IMR-90 (cell line): ENCODE results near the gene KLRB1. TPM values are rescaled to one million over a fixed set of nuclear protein-coding genes. Genes with fewer than 3 reads are reported as not detected.

Experiments
- ATAC-seq: fragments of 200-7000 bp; cut with Tn5 transposase; 2 replicates; pipeline ENCODE4 v1.9.1; 2020; ENCODE audit warnings: low read depth, mild to moderate bottlenecking, moderate library complexity
- BruUV-seq: library from RNA; stranded (reverse); fragments of 400-500 nt; replicated peaks from 2 replicates; lab custom pipeline; 2021; lab: Mats Ljungman, UMichigan
- CTCF ChIA-PET: fragments of 300-600 bp; formaldehyde crosslinking; extraction: SDS; loops from one replicate; lab custom pipeline; 2021; ENCODE audit warnings: antibody characterized with exemption; lab: Yijun Ruan, JAX
- POLR2A ChIA-PET: fragments of 300-600 bp; sonication (Branson Sonifier 250); formaldehyde crosslinking; loops from one replicate; lab custom pipeline; 2022; ENCODE audit warnings: antibody characterized with exemption; ENCODE audit not compliant: unreplicated experiment; lab: Charles Lee
- DNase-seq: peaks from one replicate; pipeline ENCODE4 v3.0.0; 2013
- H2AFZ ChIP-seq: replicated peaks from 2 replicates; pipeline ENCODE3; 2013; ENCODE audit warnings: low read length, mild to moderate bottlenecking; ENCODE audit not compliant: poor library complexity
- H2AK5ac ChIP-seq: 2 replicates; pipeline ENCODE4 v1.6.1; 2013; ENCODE audit warnings: low read depth, low read length, inconsistent platforms
- H2AK9ac ChIP-seq: replicated peaks from 2 replicates; pipeline ENCODE3; 2013; ENCODE audit warnings: mild to moderate bottlenecking, low read depth, low read length, moderate library complexity; ENCODE audit not compliant: poor library complexity
- H2BK120ac ChIP-seq: 2 replicates; pipeline ENCODE4 v1.6.1; 2013; ENCODE audit warnings: low read depth, low read length, inconsistent platforms
- H2BK15ac ChIP-seq: 3 replicates; pipeline ENCODE4 v1.6.1; 2013; ENCODE audit warnings: low read depth, low read length, inconsistent platforms
- H2BK20ac ChIP-seq: 2 replicates; pipeline ENCODE4 v1.6.1; 2013; ENCODE audit warnings: low read depth, mild to moderate bottlenecking, inconsistent platforms, low read length, moderate library complexity
- H2BK5ac ChIP-seq: 2 replicates; pipeline ENCODE4 v1.6.1; 2013; ENCODE audit warnings: mild to moderate bottlenecking, low read depth, low read length, inconsistent platforms; ENCODE audit not compliant: poor library complexity, severe bottlenecking
- H3K14ac ChIP-seq: replicated peaks from 2 replicates; pipeline ENCODE4 v1.6.1; 2013; ENCODE audit warnings: low read depth, low read length, inconsistent platforms
- H3K18ac ChIP-seq: 2 replicates; pipeline ENCODE4 v1.6.1; 2013; ENCODE audit warnings: low read depth, low read length, control low read depth
- H3K23ac ChIP-seq: 2 replicates; pipeline ENCODE4 v1.6.1; 2013; ENCODE audit warnings: low read depth, low read length, inconsistent platforms
- H3K27ac ChIP-seq: 2 replicates; pipeline ENCODE4 v1.5.1; 2013; ENCODE audit warnings: mild to moderate bottlenecking, control low read depth, low read length; ENCODE audit not compliant: insufficient read depth
- H3K27me3 ChIP-seq: 2 replicates; pipeline ENCODE4 v1.6.1; 2013; ENCODE audit warnings: low read length; ENCODE audit not compliant: control insufficient read depth, insufficient read depth
- H3K36me3 ChIP-seq: 2 replicates; pipeline ENCODE4 v1.6.1; 2013; ENCODE audit warnings: low read length, mixed read lengths; ENCODE audit not compliant: control insufficient read depth, insufficient read depth
- H3K4ac ChIP-seq: 2 replicates; pipeline ENCODE4 v1.6.1; 2013; ENCODE audit warnings: low read depth, low read length, inconsistent platforms
- H3K4me1 ChIP-seq: 2 replicates; pipeline ENCODE4 v1.6.1; 2013; ENCODE audit warnings: low read length, mixed read lengths; ENCODE audit not compliant: control insufficient read depth, insufficient read depth
- H3K4me2 ChIP-seq: 2 replicates; pipeline ENCODE4 v1.6.1; 2013; ENCODE audit warnings: low read depth, mild to moderate bottlenecking, control low read depth, low read length, moderate library complexity
- H3K4me3 ChIP-seq: 2 replicates; pipeline ENCODE4 v1.5.1; 2013; ENCODE audit warnings: low read depth, mild to moderate bottlenecking, control low read depth, low read length, moderate library complexity; ENCODE audit not compliant: insufficient read depth
- H3K56ac ChIP-seq: 2 replicates; pipeline ENCODE4 v1.6.1; 2013; ENCODE audit warnings: low read length, inconsistent platforms; ENCODE audit not compliant: insufficient read depth; ENCODE audit errors: extremely low read depth
- H3K79me1 ChIP-seq, 2 experiments: 2 replicates each; pipeline ENCODE4 v1.6.1; 2013; ENCODE audit warnings: low read length in 2 of 2, inconsistent platforms in 1 of 2, low read depth in 1 of 2
- H3K9ac ChIP-seq: 2 replicates; pipeline ENCODE4 v1.6.1; 2013; ENCODE audit warnings: low read depth, low read length, control low read depth
- H3K9me1 ChIP-seq: 2 replicates; pipeline ENCODE4 v1.6.1; 2013; ENCODE audit warnings: low read length, inconsistent platforms; ENCODE audit not compliant: insufficient read depth
- H3K9me3 ChIP-seq: 2 replicates; pipeline ENCODE4 v1.6.1; 2013; ENCODE audit warnings: low read length; ENCODE audit not compliant: control insufficient read depth, insufficient read depth
- H4K20me1 ChIP-seq: 2 replicates; pipeline ENCODE4 v1.6.1; 2013; ENCODE audit warnings: low read length, inconsistent platforms; ENCODE audit not compliant: insufficient read depth
- H4K5ac ChIP-seq: 2 replicates; pipeline ENCODE4 v1.6.1; 2013; ENCODE audit warnings: mild to moderate bottlenecking, low read depth, low read length, control low read depth
- H4K8ac ChIP-seq, 2 experiments: 2 replicates each; pipeline ENCODE4 v1.6.1; 2013; ENCODE audit warnings: low read depth in 2 of 2, low read length in 2 of 2, control low read depth in 1 of 2, inconsistent platforms in 1 of 2
- H4K91ac ChIP-seq: 2 replicates; pipeline ENCODE4 v1.6.1; 2013; ENCODE audit warnings: low read depth, low read length, inconsistent platforms; ENCODE audit not compliant: insufficient read depth
- BHLHE40 ChIP-seq: fragments of 150-350 bp; IDR thresholded peaks from 2 replicates; pipeline ENCODE4 v1.6.1; 2016; ENCODE audit warnings: mild to moderate bottlenecking, low read depth, low read length
- CEBPB ChIP-seq: IDR thresholded peaks from 2 replicates; pipeline ENCODE4 v1.6.1; 2012; ENCODE audit warnings: low read depth, low read length, improper control_type of control experiment
- ELK1 ChIP-seq: fragments of 150-350 bp; IDR thresholded peaks from 2 replicates; pipeline ENCODE4 v1.6.1; 2016; ENCODE audit warnings: low read depth, mild to moderate bottlenecking, low read length, moderate library complexity, borderline replicate concordance
- FOS ChIP-seq: fragments of 150-350 bp; IDR thresholded peaks from 2 replicates; pipeline ENCODE4 v1.6.1; 2016; ENCODE audit warnings: low read depth, low read length
- MAFK ChIP-seq: IDR thresholded peaks from 2 replicates; pipeline ENCODE4 v1.6.1; 2012; ENCODE audit warnings: low read depth, low read length, improper control_type of control experiment
- MAZ ChIP-seq: IDR thresholded peaks from 2 replicates; pipeline ENCODE4 v1.6.1; 2012; ENCODE audit warnings: low read depth, mild to moderate bottlenecking, low read length, improper control_type of control experiment, moderate library complexity, borderline replicate concordance
- MXI1 ChIP-seq: IDR thresholded peaks from 2 replicates; pipeline ENCODE4 v1.6.1; 2012; ENCODE audit warnings: low read depth, mild to moderate bottlenecking, low read length, moderate library complexity, borderline replicate concordance
- POLR2A ChIP-seq: IDR thresholded peaks from 2 replicates; pipeline ENCODE4 v1.6.1; 2012; ENCODE audit warnings: mild to moderate bottlenecking, low read depth, low read length
- RAD21 ChIP-seq: IDR thresholded peaks from 2 replicates; pipeline ENCODE4 v1.6.1; 2012; ENCODE audit warnings: low read length, improper control_type of control experiment
- RCOR1 ChIP-seq: IDR thresholded peaks from 2 replicates; pipeline ENCODE4 v1.6.1; 2012; ENCODE audit warnings: mild to moderate bottlenecking, low read length, improper control_type of control experiment; ENCODE audit not compliant: insufficient replicate concordance
- RFX5 ChIP-seq: IDR thresholded peaks from 2 replicates; pipeline ENCODE4 v1.8.0; 2012; ENCODE audit warnings: low read depth, mild to moderate bottlenecking, low read length, moderate library complexity
- WGBS, 2 experiments: methylation state at CpG; one replicate each; pipeline versions ENCODE4 v1.1.5 to v1.1.7; 2013; ENCODE audit warnings: missing lambda C conversion rate in 2 of 2; ENCODE audit not compliant: insufficient read length in 1 of 2; ENCODE audit errors: extremely low coverage in 2 of 2; 5-methylcytosine and 5-hydroxymethylcytosine counted together
- dilution Hi-C: fragments of 300-500 bp; cut with HindIII; formaldehyde crosslinking; loops from one replicate; pipeline ENCODE4 v1.14.3; 2018; ENCODE audit warnings: low sequenced_read_pairs; ENCODE audit not compliant: unreplicated experiment
- in situ Hi-C: fragments of 300-500 bp; cut with MboI; formaldehyde crosslinking; loops from 3 replicates; pipeline ENCODE4 v1.14.3; 2019; ENCODE audit warnings: low sequenced_read_pairs, inconsistent platforms, mixed read lengths
- intact Hi-C: fragments of 100-400 bp; cut with micrococcal nuclease; formaldehyde crosslinking; loops from 2 replicates; pipeline ENCODE4 v1.10.0; 2022
- polyA plus RNA-seq, 3 experiments: library from polyadenylated mRNA; depleted of rRNA; stranded (reverse); fragments of >200 nt; gene quantifications; 2 replicates each; pipeline ENCODE4 v1.2.3, GENCODE V29; 2012; ENCODE audit warnings: low replicate concordance in 1 of 3
- total RNA-seq: library from RNA; depleted of rRNA; stranded (reverse); fragments of >200 nt; gene quantifications from 2 replicates; pipeline ENCODE4 v1.2.3, GENCODE V29; 2012

Gene KLRB1
- total and polyA plus RNA-seq, 2 of the 4 experiments (the other 2 are of a cell fraction), result not detected

DNA sequence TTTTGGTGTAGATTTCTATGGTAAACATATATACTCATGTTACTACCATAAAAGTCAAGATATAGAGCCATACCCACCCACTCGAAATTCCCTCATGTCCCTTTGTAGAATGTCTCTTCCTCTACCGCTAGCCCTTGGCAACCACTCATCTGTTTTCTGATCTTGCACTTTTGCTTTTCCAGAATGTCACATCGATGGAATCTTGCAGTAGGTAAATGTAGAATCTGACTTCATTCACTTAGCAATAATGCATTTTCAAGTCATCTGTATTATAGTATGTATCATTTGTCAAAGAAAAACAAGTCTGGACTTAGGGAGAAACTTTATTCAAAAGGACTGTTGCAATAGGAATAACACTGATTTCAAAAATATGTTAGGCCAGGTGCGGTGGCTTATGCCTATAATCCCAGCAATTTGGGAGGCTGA lies 42.4 kb upstream of the KLRB1 start:
- Histone ChIP-seq H4K91ac (peak overlapping the region; percentile 41; the same call in 1 of the 2 replicates), H3K4me2 (peak overlapping the region; percentile 96), H3K9ac (no peak overlapping the region), H3K79me1 (peaks cover 5 to 24% of the 10 kb centered on the region in 2 experiments; a peak in 3 of 4 replicates), H2BK120ac (peak overlapping the region; percentile 93), H3K14ac (peak overlapping the region; percentile 79), H2BK20ac (peak overlapping the region; percentile 73; the same call in 1 of the 2 replicates), H2AK5ac (0 out of 2 replicates have a peak overlapping the region, but pooled peaks have one; percentile 27), H4K8ac (peak overlapping the region in 1 of 2 experiments; percentile 70; a peak in 2 of 4 replicates), H3K9me3 (no peaks in the 10 kb centered on the region), H3K27me3 (no peaks in the 10 kb centered on the region), H3K23ac (peak overlapping the region; percentile 91; the same call in 1 of the 2 replicates), H3K4me1 (peaks cover 5% of the 10 kb centered on the region), H2AK9ac (no peak overlapping the region), H3K4me3 (peak overlapping the region; percentile 60), H4K5ac (peak overlapping the region; percentile 67; the same call in 1 of the 2 replicates), H4K20me1 (no peaks in the 10 kb centered on the region), H2BK5ac (peak overlapping the region; percentile 84), H3K4ac (peak overlapping the region; percentile 95), H3K56ac (peak overlapping the region; percentile 30; the same call in 1 of the 2 replicates), H3K36me3 (peaks cover 6% of the 10 kb centered on the region), H2AFZ (no peak overlapping the region), H3K9me1 (no peaks in the 10 kb centered on the region; the same call in 1 of the 2 replicates), H2BK15ac (peak overlapping the region; percentile 64; the same call in 1 of the 3 replicates), H3K18ac (peak overlapping the region; percentile 83; the same call in 1 of the 2 replicates), H3K27ac (peak overlapping the region; percentile 39; the same call in 1 of the 2 replicates)
- in situ Hi-C loops (no loop called here), dilution Hi-C loops (no loop called here), intact Hi-C loops (loop anchor here (2.0 kb wide), 1 partner anchor 49 kb away; no protein-coding TSS in a partner anchor)
- TF ChIP-seq MAZ, result no peak
- TF ChIP-seq BHLHE40, result no peak
- no peak for TF ChIP-seq RCOR1
- TF ChIP-seq CEBPB, result no peak
- no peak for TF ChIP-seq FOS
- TF ChIP-seq POLR2A, result no peak
- no peak for TF ChIP-seq ELK1
- no peak for TF ChIP-seq RAD21
- TF ChIP-seq MAFK, result no peak
- no peak for TF ChIP-seq RFX5
- no peak for TF ChIP-seq MXI1
- no TSS peak for BruUV-seq
- peak; percentile 15 for DNase-seq
- WGBS, 2 experiments, result no CpG with 5 or more reads among the region's 4 CpGs
- POLR2A ChIA-PET, result no interaction called here
- ATAC-seq, result no peak
- CTCF ChIA-PET, result no interaction called here
